Ecto neural progenitor cell (in vitro differentiated cells): ENCODE data around the gene CDO1.

Experiments used
- DNase-seq: peaks from one replicate; pipeline ENCODE4 v3.0.0-alpha.2; 2018; ENCODE audit warnings: low spot score

The CDO1 gene

DNA sequence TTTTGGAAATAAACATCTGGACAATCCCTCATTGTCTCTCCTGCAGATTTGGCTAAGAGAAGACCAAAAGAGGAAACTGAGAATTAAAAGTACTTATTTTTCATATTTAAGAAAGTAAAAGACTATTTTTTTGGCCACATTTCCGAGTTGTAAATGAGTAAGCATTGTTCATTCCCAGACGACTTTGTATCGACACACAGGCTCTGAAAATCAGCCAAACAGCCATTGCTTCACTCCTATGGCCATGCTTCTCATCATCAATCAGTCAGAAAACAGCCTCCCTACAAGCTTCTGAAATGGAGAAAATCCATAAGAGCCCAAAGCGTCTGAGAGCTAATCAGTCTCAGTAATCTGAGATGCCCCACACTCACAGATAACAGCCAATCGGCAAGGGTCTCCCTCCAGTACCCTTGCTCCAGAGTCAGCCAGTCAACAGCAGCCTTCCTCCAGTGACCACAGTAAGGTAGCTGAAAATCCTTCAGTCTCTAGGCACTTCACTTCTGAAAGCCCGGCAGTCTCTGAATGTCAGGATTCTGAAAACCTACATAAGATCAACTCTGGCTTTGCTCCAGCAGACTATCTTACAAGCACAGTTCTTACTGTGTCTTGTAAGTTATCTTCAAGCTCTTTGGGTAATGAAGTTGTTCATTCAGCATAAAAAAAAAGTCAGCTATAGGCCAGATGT lies 30.9 kb downstream of the CDO1 start:
- peak; percentile 77 for DNase-seq

DNA sequence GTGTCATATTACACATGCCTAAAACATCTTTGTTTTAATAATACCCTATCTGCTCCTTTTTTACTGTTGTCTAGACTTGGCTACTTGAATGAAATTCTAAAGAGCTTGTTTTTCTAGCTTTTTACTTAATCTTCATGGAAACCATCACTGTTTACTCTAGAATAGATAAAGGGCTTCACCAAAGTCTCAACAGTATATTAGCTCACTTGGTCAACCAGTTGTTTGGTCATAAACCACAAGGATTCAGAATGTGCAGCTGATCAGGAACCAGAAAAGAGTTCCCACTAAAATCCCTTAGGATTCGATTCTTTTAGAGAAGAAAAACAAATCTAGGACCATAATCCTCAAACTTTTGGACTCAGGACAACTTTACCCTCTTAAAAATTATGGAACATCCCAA lies 38.0 kb downstream of the CDO1 start:
- no peak for DNase-seq

- DNase-seq, result no peak
These were observed 39.5 kb downstream of the CDO1 start for GRCh38 chr5:115776989-115777388.

DNA sequence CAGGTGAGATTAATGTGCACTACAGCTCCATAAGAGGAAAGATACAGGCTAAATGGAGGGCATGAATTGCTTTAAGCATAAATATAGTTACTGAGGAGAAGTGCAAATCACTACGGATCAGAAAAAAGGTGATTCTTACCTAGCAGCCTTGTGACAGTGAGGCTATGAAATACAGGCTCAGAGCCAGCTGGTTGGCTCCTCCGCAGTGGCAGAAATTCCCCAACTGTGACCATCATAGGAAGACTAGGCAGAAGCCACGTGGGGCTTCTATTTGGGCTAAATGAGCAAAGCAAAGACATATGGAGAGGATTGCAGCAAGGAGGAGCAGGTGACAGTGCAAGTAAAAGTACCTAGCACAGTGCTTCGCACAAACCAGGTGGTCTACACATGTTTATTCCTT lies 40.5 kb downstream of the CDO1 start:
- no peak for DNase-seq

- DNase-seq, result no peak
These were observed 41.8 kb downstream of the CDO1 start for GRCh38 chr5:115774684-115775083.

DNA sequence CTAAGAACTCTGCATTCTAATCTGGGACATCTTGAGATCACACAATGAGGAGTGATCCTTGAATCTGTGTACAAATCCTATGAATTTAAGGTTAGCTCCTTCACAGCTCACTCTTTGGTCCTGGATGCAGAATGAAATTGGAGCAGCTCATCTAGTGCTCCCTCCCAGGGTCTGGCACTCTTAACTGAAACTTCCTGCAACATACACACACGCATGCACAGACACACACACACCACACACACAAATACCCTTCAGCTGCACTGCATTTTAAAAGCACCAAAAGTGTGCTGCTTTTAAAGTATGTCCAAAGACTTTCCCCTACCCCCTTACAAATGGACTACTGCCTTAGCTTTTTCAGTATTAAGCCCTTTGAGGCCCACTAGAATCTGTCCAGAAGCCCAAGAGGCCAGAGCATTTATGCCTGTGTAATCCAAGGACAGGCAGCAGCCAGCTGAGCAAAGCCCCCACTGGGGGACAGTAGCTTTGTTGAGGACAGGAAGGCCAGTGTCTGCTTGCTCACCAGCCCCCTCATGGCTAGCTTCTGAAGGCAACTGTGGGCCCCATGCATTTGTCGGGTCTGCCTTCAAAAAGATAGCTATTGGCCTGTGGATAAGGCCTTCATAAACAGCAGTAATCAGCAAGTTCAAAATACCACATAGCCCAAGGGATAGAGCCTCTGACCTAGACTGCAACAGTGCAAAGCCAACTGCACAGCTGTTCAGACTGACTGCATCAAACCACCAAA lies 43.6 kb downstream of the CDO1 start:
- no peak for DNase-seq

DNA sequence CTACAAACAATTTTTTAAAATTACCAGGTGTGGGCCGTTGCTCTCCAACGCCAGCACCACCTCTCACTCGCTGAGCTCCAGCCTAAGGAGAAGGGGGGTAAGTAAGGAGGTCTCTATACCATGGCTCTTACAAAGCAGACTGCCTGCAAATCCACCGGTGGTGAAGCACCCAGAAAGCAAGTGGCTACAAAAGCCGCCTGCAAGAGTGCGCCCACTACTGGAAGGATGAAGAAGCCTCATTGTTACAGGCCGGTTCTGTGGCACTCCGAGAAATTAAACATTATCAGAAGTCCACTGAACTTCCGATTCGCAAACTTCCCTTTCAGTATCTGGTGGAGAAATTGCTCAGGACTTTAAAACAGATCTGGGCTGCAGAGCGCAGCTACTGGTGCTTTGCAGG lies 46.0 kb downstream of the CDO1 start:
- peak; percentile 61 for DNase-seq

GRCh38 chr5:115767424-115767823 lies 49.0 kb downstream of the CDO1 start:
- no peak for DNase-seq

GRCh38 chr5:115766608-115767007 lies 49.9 kb downstream of the CDO1 start:
- no peak for DNase-seq

DNA sequence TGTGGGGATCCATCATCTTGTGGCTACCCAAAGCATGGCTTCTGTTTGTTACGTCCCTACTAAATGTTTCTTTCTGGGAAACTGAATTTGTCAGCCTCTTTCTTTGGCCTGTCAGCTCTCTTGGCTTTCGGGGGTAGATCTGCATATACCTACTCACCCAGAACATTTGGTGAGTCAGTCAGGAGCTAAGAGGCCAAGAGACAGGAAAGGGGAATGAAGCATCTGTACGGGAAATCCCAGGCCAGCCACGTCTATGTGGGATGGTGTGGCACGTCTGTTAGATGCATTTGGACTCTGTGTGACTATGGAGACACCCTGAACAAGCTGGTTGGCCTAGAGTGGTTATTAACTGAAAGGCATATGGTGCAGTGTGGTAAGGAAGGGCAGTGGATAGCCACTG lies 58.1 kb downstream of the CDO1 start:
- no peak for DNase-seq

DNA sequence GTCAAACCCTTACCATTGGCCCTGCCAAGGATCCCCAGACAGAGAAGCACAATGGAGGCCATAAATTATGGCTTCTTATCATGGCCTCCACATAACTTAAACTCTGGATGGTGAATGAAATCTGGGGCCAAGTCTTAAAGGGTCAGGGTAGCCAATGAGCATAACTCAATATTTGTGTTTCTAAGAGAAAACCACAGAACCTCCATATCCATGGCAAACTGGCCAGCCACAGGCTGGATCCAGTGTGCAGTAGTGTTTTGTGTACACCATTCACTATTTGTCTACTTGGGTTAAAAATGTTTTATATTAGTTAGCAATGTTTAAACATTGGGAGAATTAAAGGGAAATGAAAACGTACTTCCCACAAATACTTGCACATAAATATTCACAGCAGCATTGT lies 60.8 kb downstream of the CDO1 start:
- no peak for DNase-seq
